DOHH2 (cell line): ENCODE data around the gene DNER.

Experiments used
- H3F3A ChIP-seq: fragments of 200-600 bp; sonication (generic), shearing (Covaris generic); 2 replicates; pipeline ENCODE4 v1.6.0; 2016; ENCODE audit warnings: antibody characterized with exemption, mild to moderate bottlenecking; ENCODE audit not compliant: control insufficient read depth, insufficient read depth
- H3K27ac ChIP-seq: fragments of 200-600 bp; sonication (generic); 2 replicates; pipeline ENCODE4 v1.5.1; 2014; ENCODE audit warnings: low read depth, mild to moderate bottlenecking, low read length, moderate library complexity
- H3K27me3 ChIP-seq: fragments of 200-600 bp; sonication (generic); 2 replicates; pipeline ENCODE4 v1.6.1; 2014; ENCODE audit warnings: mild to moderate bottlenecking, low read length, mixed read lengths; ENCODE audit not compliant: control insufficient read depth
- H3K36me3 ChIP-seq: fragments of 200-600 bp; sonication (generic); 2 replicates; pipeline ENCODE4 v1.6.1; 2014; ENCODE audit warnings: mild to moderate bottlenecking, low read length, moderate library complexity, mixed read lengths; ENCODE audit not compliant: control insufficient read depth
- H3K4me1 ChIP-seq: fragments of 200-600 bp; sonication (generic); 2 replicates; pipeline ENCODE4 v1.6.1; 2014; ENCODE audit warnings: mild to moderate bottlenecking, low read length, mixed read lengths; ENCODE audit not compliant: control insufficient read depth
- H3K4me2 ChIP-seq: fragments of 200-600 bp; sonication (generic); 2 replicates; pipeline ENCODE4 v1.6.0; 2014; ENCODE audit warnings: mild to moderate bottlenecking, low read length, moderate library complexity
- H3K4me3 ChIP-seq: fragments of 200-600 bp; sonication (generic); 2 replicates; pipeline ENCODE4 v1.5.1; 2014; ENCODE audit warnings: mild to moderate bottlenecking, low read length, mixed read lengths
- H3K79me2 ChIP-seq: fragments of 200-600 bp; sonication (generic); 2 replicates; pipeline ENCODE4 v1.6.1; 2014; ENCODE audit warnings: mild to moderate bottlenecking, low read length, mixed read lengths; ENCODE audit not compliant: control insufficient read depth
- H3K9me2 ChIP-seq: fragments of 200-600 bp; sonication (generic); replicated peaks from 2 replicates; pipeline ENCODE4 v1.6.1; 2014; ENCODE audit warnings: mild to moderate bottlenecking, low read length, mixed read lengths; ENCODE audit not compliant: control insufficient read depth
- H3K9me3 ChIP-seq: fragments of 200-600 bp; sonication (generic); 2 replicates; pipeline ENCODE4 v1.6.1; 2014; ENCODE audit warnings: antibody characterized with exemption, low read length, mixed read lengths; ENCODE audit not compliant: control insufficient read depth, insufficient read depth
- H4K20me1 ChIP-seq: fragments of 200-600 bp; sonication (generic); 2 replicates; pipeline ENCODE4 v1.6.0; 2014; ENCODE audit warnings: low read depth, mild to moderate bottlenecking, antibody characterized with exemption, low read length, moderate library complexity; ENCODE audit not compliant: control insufficient read depth, insufficient read depth
- EZH2phosphoT487 ChIP-seq: fragments of 200-600 bp; sonication (generic); IDR thresholded peaks from 2 replicates; pipeline ENCODE4 v1.6.1; 2017; ENCODE audit warnings: borderline replicate concordance, mild to moderate bottlenecking, antibody characterized with exemption, low read length, moderate library complexity, mixed read lengths
- TF ChIP-seq, protein P1 (sequence below): fragments of 200-600 bp; sonication (generic); IDR thresholded peaks from one replicate; pipeline ENCODE4 v1.5.1; 2014; ENCODE audit warnings: antibody characterized with exemption, mild to moderate bottlenecking, low read depth, low read length; ENCODE audit not compliant: poor library complexity, severe bottlenecking

The DNER gene

DNA sequence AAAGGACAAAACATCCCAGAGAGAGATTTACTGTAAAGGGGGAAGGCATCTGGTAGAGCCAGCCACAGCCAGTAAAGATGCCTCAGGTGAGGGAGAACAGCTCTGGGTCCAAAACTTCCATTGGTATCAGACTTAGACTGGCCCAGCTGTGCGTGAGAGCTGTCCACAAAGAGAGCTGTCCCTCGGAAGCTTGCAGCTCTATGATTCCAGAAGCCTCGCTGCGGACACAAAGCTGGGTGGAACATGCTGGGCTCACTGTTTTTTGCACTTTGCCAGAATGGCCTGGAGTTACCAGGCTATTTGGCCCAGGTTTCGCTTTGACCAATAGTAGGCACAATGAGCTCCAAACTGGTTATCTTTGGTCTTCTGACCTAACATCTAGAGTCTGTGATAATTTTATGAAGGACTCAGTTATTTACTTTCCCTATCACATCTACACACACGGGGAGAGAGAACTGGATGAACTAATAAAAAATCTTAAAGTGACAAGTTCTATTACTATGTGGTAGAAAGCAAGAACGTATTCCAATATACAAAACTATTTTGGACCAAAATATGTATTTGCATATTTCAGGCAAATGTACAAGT lies 101.9 kb downstream of the DNER start:
- H3K27me3 ChIP-seq: no peaks in the 10 kb centered on the region
- H3K79me2 ChIP-seq: no peaks in the 10 kb centered on the region
- no peak overlapping the region for H3K4me3 ChIP-seq
- H3K9me2 ChIP-seq: no peaks in the 10 kb centered on the region
- H4K20me1 ChIP-seq: no peaks in the 10 kb centered on the region
- no peaks in the 10 kb centered on the region for H3F3A ChIP-seq
- H3K4me2 ChIP-seq: no peak overlapping the region
- no peak for TF ChIP-seq EZH2phosphoT487
- TF ChIP-seq, protein P1, sequence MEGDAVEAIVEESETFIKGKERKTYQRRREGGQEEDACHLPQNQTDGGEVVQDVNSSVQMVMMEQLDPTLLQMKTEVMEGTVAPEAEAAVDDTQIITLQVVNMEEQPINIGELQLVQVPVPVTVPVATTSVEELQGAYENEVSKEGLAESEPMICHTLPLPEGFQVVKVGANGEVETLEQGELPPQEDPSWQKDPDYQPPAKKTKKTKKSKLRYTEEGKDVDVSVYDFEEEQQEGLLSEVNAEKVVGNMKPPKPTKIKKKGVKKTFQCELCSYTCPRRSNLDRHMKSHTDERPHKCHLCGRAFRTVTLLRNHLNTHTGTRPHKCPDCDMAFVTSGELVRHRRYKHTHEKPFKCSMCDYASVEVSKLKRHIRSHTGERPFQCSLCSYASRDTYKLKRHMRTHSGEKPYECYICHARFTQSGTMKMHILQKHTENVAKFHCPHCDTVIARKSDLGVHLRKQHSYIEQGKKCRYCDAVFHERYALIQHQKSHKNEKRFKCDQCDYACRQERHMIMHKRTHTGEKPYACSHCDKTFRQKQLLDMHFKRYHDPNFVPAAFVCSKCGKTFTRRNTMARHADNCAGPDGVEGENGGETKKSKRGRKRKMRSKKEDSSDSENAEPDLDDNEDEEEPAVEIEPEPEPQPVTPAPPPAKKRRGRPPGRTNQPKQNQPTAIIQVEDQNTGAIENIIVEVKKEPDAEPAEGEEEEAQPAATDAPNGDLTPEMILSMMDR: no peak
- H3K9me3 ChIP-seq: no peaks in the 10 kb centered on the region
- no peak overlapping the region for H3K27ac ChIP-seq
- H3K36me3 ChIP-seq: no peaks in the 10 kb centered on the region
- H3K4me1 ChIP-seq: no peaks in the 10 kb centered on the region

DNA sequence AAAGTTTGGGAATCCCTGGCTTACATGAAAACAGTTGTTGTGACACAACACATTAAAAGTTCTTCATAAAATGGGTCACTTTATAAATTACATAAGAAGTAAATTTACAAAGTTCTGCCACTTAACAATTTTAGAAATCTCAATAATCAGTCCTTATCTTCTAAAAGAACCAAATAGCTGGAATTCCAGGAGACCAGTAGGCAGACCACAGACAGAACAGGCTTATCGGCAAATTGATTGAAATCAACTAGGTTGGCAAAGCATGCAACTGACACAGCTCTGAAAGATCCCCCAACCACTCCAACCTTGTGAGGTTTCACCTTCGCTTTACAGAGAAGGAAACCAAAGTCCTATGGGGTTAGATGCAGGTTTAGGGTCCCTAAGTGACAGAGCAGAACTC lies 103.0 kb downstream of the DNER start:
- Histone ChIP-seq H3K4me2 (no peak overlapping the region), H3K4me3 (no peak overlapping the region), H3K27me3 (no peaks in the 10 kb centered on the region), H3K36me3 (no peaks in the 10 kb centered on the region), H4K20me1 (no peaks in the 10 kb centered on the region), H3F3A (no peaks in the 10 kb centered on the region), H3K27ac (no peak overlapping the region), H3K9me3 (no peaks in the 10 kb centered on the region), H3K9me2 (no peaks in the 10 kb centered on the region), H3K79me2 (no peaks in the 10 kb centered on the region), H3K4me1 (no peaks in the 10 kb centered on the region)
- TF ChIP-seq EZH2phosphoT487: no peak
- TF ChIP-seq, protein P1: no peak

DNA sequence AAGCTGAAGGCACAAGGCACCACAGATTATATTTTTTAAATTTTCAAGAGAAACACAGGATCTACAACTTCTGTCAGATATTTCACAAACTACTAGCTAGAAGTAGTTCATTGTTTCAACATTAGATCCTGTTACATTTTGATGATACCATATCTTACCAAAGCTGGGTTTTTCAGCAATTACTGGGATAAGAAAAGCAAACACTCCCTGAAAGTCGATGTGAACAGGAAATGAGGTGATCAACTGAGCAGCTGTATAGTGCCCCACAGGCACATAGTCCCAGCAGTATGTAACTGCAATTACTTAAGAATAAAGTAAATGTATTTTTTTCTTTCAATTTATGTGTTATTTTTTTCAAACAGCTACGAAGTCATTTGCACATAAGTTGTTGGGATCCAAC lies 103.5 kb downstream of the DNER start:
- Histone ChIP-seq H4K20me1 (no peaks in the 10 kb centered on the region), H3K4me1 (no peaks in the 10 kb centered on the region), H3K4me2 (no peak overlapping the region), H3K27ac (no peak overlapping the region), H3K9me2 (no peaks in the 10 kb centered on the region), H3K27me3 (no peaks in the 10 kb centered on the region), H3K9me3 (no peaks in the 10 kb centered on the region), H3K4me3 (no peak overlapping the region), H3K79me2 (no peaks in the 10 kb centered on the region), H3F3A (no peaks in the 10 kb centered on the region), H3K36me3 (no peaks in the 10 kb centered on the region)
- TF ChIP-seq EZH2phosphoT487: no peak
- TF ChIP-seq, protein P1: no peak
